ENCODE results near the gene PRSS56.

The PRSS56 gene

DNA sequence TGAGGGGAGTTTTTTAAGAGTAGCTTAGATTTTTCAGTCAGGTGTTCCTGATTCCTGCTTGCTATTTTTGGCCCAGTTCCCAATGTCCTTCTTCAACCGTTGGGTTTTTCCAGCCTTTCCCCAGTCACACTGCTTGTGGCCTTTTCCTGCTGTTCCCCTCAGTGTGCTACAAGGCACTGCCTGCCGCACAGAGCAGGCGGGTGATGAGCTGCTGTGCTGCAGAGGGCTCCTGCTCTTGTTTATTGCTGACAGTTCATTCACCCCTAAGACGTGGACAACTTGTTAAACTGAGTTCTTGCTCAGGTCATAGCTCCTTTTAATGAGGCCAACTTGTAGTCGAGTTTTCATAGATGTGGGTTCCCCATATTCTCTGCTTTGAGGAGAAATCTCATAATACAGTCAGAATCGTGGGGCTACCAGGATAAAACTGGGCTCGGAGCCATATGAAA lies 50.9 kb downstream of the PRSS56 start:
- Mint-ChIP-seq H3K4me1 (peaks cover 53% of the 10 kb centered on the region), H3K27ac (peak overlapping the region in 2 of 3 experiments; percentile 63 to 66), H3K9me3 (no peaks in the 10 kb centered on the region), H3K36me3 (ENCODE audit: low read depth) (peaks cover 72% of the 10 kb centered on the region), H3K4me3 (no peak overlapping the region), H3K27me3 (ENCODE audit: low read depth) (no peaks in the 10 kb centered on the region)
- TF ChIP-seq, protein P1, sequence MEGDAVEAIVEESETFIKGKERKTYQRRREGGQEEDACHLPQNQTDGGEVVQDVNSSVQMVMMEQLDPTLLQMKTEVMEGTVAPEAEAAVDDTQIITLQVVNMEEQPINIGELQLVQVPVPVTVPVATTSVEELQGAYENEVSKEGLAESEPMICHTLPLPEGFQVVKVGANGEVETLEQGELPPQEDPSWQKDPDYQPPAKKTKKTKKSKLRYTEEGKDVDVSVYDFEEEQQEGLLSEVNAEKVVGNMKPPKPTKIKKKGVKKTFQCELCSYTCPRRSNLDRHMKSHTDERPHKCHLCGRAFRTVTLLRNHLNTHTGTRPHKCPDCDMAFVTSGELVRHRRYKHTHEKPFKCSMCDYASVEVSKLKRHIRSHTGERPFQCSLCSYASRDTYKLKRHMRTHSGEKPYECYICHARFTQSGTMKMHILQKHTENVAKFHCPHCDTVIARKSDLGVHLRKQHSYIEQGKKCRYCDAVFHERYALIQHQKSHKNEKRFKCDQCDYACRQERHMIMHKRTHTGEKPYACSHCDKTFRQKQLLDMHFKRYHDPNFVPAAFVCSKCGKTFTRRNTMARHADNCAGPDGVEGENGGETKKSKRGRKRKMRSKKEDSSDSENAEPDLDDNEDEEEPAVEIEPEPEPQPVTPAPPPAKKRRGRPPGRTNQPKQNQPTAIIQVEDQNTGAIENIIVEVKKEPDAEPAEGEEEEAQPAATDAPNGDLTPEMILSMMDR (IDR thresholded peaks at IDR 0.05; ENCODE audit: unreplicated experiment in 3 of 3): no peak

DNA sequence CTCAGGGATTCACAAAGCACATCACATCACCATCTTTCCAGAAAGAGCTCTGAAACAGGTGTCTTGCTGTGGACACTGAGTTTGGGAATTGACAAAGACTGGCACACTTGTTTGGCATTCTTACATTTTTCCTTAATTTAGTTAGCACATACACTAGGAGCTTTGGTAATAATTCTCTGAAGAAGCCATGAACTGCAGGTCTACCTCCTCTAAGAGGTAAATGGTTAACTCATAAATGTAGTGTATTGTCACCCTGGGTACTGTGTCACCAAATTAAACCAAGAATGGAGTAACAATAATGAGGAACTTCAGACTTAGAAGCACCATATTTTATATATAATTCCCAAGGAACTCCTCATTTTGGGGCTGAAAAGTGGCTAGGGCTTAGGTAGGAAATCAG lies 52.9 kb downstream of the PRSS56 start:
- no peaks in the 10 kb centered on the region for H3K9me3 Mint-ChIP-seq
- H3K4me3 Mint-ChIP-seq: no peak overlapping the region
- H3K4me1 Mint-ChIP-seq: peaks cover 67% of the 10 kb centered on the region
- no peaks in the 10 kb centered on the region for H3K27me3 Mint-ChIP-seq (ENCODE audit: low read depth)
- H3K36me3 Mint-ChIP-seq (ENCODE audit: low read depth): peaks cover 63% of the 10 kb centered on the region
- peak overlapping the region; percentile 71 to 90 (median 87) for H3K27ac Mint-ChIP-seq
- TF ChIP-seq, protein P1 (IDR thresholded peaks at IDR 0.05; ENCODE audit: unreplicated experiment in 3 of 3): no peak

DNA sequence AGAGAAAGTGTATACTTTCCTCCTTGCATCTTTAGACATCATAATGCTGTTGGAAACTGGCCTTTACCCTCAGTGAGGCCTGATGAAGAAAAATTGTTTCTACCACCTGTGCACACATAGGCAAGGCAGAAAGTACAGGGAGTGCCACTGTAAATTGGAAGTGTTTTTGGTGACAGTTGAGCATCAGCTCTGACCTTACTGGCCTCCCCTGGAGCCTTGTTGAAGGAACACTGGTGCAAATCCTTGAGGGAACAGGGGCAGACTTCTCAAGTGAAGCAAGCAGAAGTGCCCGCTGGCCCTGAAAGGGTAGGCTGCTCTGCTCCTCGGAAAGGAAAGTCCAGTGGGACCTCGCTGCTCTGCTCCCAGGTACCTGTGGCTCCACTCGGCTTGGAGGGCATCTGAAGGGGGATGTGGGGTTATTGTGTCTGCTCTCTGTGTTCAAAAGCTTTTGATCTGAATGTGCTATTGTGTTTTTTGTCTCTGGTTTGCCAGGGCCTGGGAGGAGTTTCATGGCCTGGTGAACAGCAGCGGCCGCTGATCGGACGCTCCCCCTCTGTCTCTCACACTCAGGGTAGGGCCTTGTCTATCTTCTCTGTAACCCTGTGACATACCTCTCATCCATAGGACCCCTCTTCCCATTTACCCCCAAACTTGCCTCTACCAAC lies 53.7 kb downstream of the PRSS56 start:
- Mint-ChIP-seq H3K9me3 (no peaks in the 10 kb centered on the region), H3K4me3 (no peak overlapping the region), H3K36me3 (ENCODE audit: low read depth) (peaks cover 58% of the 10 kb centered on the region), H3K27ac (peak overlapping the region; percentile 49 to 90 (median 87)), H3K4me1 (peaks cover 74% of the 10 kb centered on the region), H3K27me3 (ENCODE audit: low read depth) (no peaks in the 10 kb centered on the region)
- TF ChIP-seq, protein P1 (IDR thresholded peaks at IDR 0.05; ENCODE audit: unreplicated experiment in 3 of 3): no peak

DNA sequence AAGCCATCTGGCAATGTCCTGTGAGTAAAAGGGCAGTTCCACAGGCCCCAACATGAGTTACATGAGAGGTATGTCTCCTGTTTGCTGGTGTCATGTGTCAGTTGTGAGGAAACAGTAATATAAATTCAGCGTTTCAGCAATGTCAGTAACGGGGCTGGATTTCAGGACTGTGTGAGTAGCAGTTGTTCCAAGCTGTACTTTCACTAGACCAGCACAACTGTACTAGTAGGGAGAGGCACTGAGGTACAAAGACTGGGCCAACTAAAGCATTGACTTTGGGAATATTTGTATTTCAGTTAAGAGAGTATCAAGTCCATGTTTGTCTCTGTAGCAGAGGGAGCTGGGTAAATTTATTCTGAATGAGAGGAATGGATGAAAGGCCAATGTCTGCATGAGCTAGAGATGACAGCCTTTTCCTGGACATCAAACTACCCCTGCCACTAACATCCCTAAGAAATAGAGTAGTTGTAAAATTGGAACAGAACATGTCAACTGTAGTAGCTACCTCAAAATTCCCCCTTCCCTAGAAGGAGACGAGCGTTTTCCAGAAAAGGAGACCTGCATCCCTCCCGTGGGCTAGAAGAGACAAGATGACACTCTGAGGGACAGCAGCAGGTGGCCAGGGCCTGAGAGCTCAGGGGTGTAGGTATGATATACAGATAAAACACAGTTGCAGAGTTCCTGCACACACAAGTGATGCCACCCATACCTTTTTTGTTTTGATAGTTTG lies 54.7 kb downstream of the PRSS56 start:
- no peaks in the 10 kb centered on the region for H3K9me3 Mint-ChIP-seq

More for the DNA sequence above, 54.7 kb downstream of the PRSS56 start:
- peaks cover 71% of the 10 kb centered on the region for H3K4me1 Mint-ChIP-seq
- no peaks in the 10 kb centered on the region for H3K27me3 Mint-ChIP-seq (ENCODE audit: low read depth)
- H3K4me3 Mint-ChIP-seq: no peak overlapping the region
- peak overlapping the region; percentile 49 to 90 (median 87) for H3K27ac Mint-ChIP-seq
- H3K36me3 Mint-ChIP-seq (ENCODE audit: low read depth): peaks cover 51% of the 10 kb centered on the region
- TF ChIP-seq, protein P1 (IDR thresholded peaks at IDR 0.05; ENCODE audit: unreplicated experiment in 3 of 3): no peak
